Glutamatergic neuron (in vitro differentiated cells): Measurements from ENCODE around the gene FOXO4. TPM values are rescaled to one million over a fixed set of nuclear protein-coding genes. Genes with fewer than 3 reads are reported as not detected.

ENCODE experiments used
- DNase-seq: peaks from one replicate; pipeline ENCODE4 v3.0.0; 2022
- H3K27ac Mint-ChIP-seq: one replicate; pipeline ENCODE4 v1.8.0; 2020; ENCODE audit warnings: mild to moderate bottlenecking, mixed read lengths, inconsistent platforms; ENCODE audit not compliant: unreplicated experiment
- H3K27me3 Mint-ChIP-seq: one replicate; pipeline ENCODE4 v1.8.0; 2020; ENCODE audit warnings: mild to moderate bottlenecking, moderate library complexity, mixed read lengths, inconsistent platforms; ENCODE audit not compliant: unreplicated experiment
- H3K36me3 Mint-ChIP-seq: one replicate; pipeline ENCODE4 v1.8.0; 2020; ENCODE audit warnings: mild to moderate bottlenecking, mixed read lengths, inconsistent platforms; ENCODE audit not compliant: unreplicated experiment
- H3K4me1 Mint-ChIP-seq: one replicate; pipeline ENCODE4 v1.8.0; 2020; ENCODE audit warnings: mild to moderate bottlenecking, low read depth, mixed read lengths, inconsistent platforms; ENCODE audit not compliant: unreplicated experiment
- H3K4me3 Mint-ChIP-seq: one replicate; pipeline ENCODE4 v1.8.0; 2020; ENCODE audit warnings: mild to moderate bottlenecking, mixed read lengths, inconsistent platforms; ENCODE audit not compliant: unreplicated experiment
- H3K9me3 Mint-ChIP-seq: one replicate; pipeline ENCODE4 v1.8.0; 2020; ENCODE audit warnings: mild to moderate bottlenecking, moderate library complexity, mixed read lengths, inconsistent platforms; ENCODE audit not compliant: unreplicated experiment
- total RNA-seq: library from RNA; stranded (reverse); fragmentation: NEBNext Ultra II Directional; extraction: Animal tissue kit (Norgen Biotek cat#: 25700); gene quantifications from one replicate; pipeline ENCODE4 v1.2.1, GENCODE V29; 2021; ENCODE audit not compliant: unreplicated experiment
- TF ChIP-seq, protein P1 (sequence below): fragments of 200-600 bp; sonication (generic); IDR thresholded peaks from one replicate; pipeline ENCODE4 v1.5.0; 2021; ENCODE audit not compliant: partially characterized antibody, unreplicated experiment

The FOXO4 gene
- total RNA-seq, 1 donor from 2014 or later = 20.2 TPM

GRCh38 chrX:71098951-71099506 is 3.4 kb downstream of the FOXO4 start:
- H3K4me3 Mint-ChIP-seq = peak overlapping the region; percentile 75
- H3K36me3 Mint-ChIP-seq = no peaks in the 10 kb centered on the region
- DNase-seq = no peak

GRCh38 chrX:71099736-71100135 is 4.1 kb downstream of the FOXO4 start:
- TF ChIP-seq, protein P1, sequence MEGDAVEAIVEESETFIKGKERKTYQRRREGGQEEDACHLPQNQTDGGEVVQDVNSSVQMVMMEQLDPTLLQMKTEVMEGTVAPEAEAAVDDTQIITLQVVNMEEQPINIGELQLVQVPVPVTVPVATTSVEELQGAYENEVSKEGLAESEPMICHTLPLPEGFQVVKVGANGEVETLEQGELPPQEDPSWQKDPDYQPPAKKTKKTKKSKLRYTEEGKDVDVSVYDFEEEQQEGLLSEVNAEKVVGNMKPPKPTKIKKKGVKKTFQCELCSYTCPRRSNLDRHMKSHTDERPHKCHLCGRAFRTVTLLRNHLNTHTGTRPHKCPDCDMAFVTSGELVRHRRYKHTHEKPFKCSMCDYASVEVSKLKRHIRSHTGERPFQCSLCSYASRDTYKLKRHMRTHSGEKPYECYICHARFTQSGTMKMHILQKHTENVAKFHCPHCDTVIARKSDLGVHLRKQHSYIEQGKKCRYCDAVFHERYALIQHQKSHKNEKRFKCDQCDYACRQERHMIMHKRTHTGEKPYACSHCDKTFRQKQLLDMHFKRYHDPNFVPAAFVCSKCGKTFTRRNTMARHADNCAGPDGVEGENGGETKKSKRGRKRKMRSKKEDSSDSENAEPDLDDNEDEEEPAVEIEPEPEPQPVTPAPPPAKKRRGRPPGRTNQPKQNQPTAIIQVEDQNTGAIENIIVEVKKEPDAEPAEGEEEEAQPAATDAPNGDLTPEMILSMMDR = no peak
- peak overlapping the region; percentile 75 for H3K4me3 Mint-ChIP-seq
- H3K27ac Mint-ChIP-seq = no peak overlapping the region
- H3K9me3 Mint-ChIP-seq = peaks cover 11% of the 10 kb centered on the region
- peaks cover 28% of the 10 kb centered on the region for H3K4me1 Mint-ChIP-seq
- DNase-seq = no peak
- H3K36me3 Mint-ChIP-seq = no peaks in the 10 kb centered on the region
- peaks cover 2% of the 10 kb centered on the region for H3K27me3 Mint-ChIP-seq

More at GRCh38 chrX:71098951-71099506, 3.4 kb downstream of the FOXO4 start:
- H3K9me3 Mint-ChIP-seq = peaks cover 11% of the 10 kb centered on the region
- H3K27ac Mint-ChIP-seq = no peak overlapping the region
- TF ChIP-seq, protein P1 = no peak
- H3K27me3 Mint-ChIP-seq = peaks cover 2% of the 10 kb centered on the region
- peaks cover 21% of the 10 kb centered on the region for H3K4me1 Mint-ChIP-seq

- H3K4me1 Mint-ChIP-seq = peaks cover 28% of the 10 kb centered on the region
Measured at GRCh38 chrX:71100581-71101505, 5.2 kb downstream of the FOXO4 start.

GRCh38 chrX:71102292-71102691 is 6.6 kb downstream of the FOXO4 start:
- Mint-ChIP-seq H3K27me3 (peaks cover 2% of the 10 kb centered on the region), H3K36me3 (no peaks in the 10 kb centered on the region), H3K4me3 (no peak overlapping the region), H3K9me3 (peaks cover 6% of the 10 kb centered on the region), H3K27ac (peak overlapping the region; percentile 89), H3K4me1 (peaks cover 34% of the 10 kb centered on the region)
- no peak for DNase-seq
- TF ChIP-seq, protein P1 = no peak

More at GRCh38 chrX:71100581-71101505, 5.2 kb downstream of the FOXO4 start:
- H3K27me3 Mint-ChIP-seq = peaks cover 2% of the 10 kb centered on the region
- TF ChIP-seq, protein P1 = no peak
- peaks cover 9% of the 10 kb centered on the region for H3K9me3 Mint-ChIP-seq
- H3K4me3 Mint-ChIP-seq = no peak overlapping the region
- no peak for DNase-seq
- no peaks in the 10 kb centered on the region for H3K36me3 Mint-ChIP-seq
- H3K27ac Mint-ChIP-seq = no peak overlapping the region
